H9 (cell line): ENCODE results near the gene CTSE. TPM values are rescaled to one million over a fixed set of nuclear protein-coding genes. Genes with fewer than 3 reads are reported as not detected.
"Not testable (repeated sequence)": the region's sequence is repeated elsewhere in the genome, so short reads cannot be mapped to it uniquely, and the experiment has no call there.

Experiments
- DNase-seq: peaks from one replicate; pipeline ENCODE4 v3.0.0-alpha.2; 2017
- H2AFZ ChIP-seq: one replicate; pipeline ENCODE4 v1.6.1; 2013; ENCODE audit warnings: mild to moderate bottlenecking, low read length, control low read depth, moderate library complexity
- H2AK5ac ChIP-seq: 2 replicates; pipeline ENCODE4 v1.6.1; 2013; ENCODE audit warnings: low read length, control low read depth, mixed read lengths; ENCODE audit not compliant: insufficient read length
- H2BK120ac ChIP-seq: one replicate; pipeline ENCODE4 v1.6.1; 2013; ENCODE audit warnings: low read depth, mild to moderate bottlenecking, low read length, control low read depth, inconsistent platforms; ENCODE audit not compliant: poor library complexity, severe bottlenecking
- H2BK12ac ChIP-seq: 2 replicates; pipeline ENCODE4 v1.6.1; 2013; ENCODE audit warnings: low read length, control low read depth, mixed read lengths, low read depth; ENCODE audit not compliant: insufficient read length
- H2BK15ac ChIP-seq: 2 replicates; pipeline ENCODE4 v1.6.1; 2013; ENCODE audit warnings: low read depth, low read length, control low read depth
- H2BK20ac ChIP-seq: one replicate; pipeline ENCODE4 v1.6.1; 2013; ENCODE audit warnings: low read depth, mild to moderate bottlenecking, low read length, control low read depth, inconsistent platforms; ENCODE audit not compliant: poor library complexity, severe bottlenecking
- H2BK5ac ChIP-seq: 2 replicates; pipeline ENCODE4 v1.6.1; 2013; ENCODE audit warnings: low read length, control low read depth, mixed read lengths; ENCODE audit not compliant: insufficient read length
- H3K14ac ChIP-seq: 2 replicates; pipeline ENCODE4 v1.6.1; 2013; ENCODE audit warnings: low read length, control low read depth; ENCODE audit not compliant: insufficient read depth
- H3K18ac ChIP-seq: 2 replicates; pipeline ENCODE4 v1.6.1; 2013; ENCODE audit warnings: low read depth, mild to moderate bottlenecking, mixed read lengths, low read length, control low read depth; ENCODE audit not compliant: insufficient read length
- H3K23ac ChIP-seq: 2 replicates; pipeline ENCODE4 v1.6.1; 2013; ENCODE audit warnings: low read length, control low read depth, mixed read lengths, low read depth; ENCODE audit not compliant: insufficient read length
- H3K23me2 ChIP-seq: 2 replicates; pipeline ENCODE4 v1.6.1; 2013; ENCODE audit warnings: low read depth, mild to moderate bottlenecking, mixed read lengths, low read length, control low read depth; ENCODE audit not compliant: insufficient read length, poor library complexity, severe bottlenecking
- H3K27ac ChIP-seq: 2 replicates; pipeline ENCODE4 v1.5.1; 2013; ENCODE audit warnings: low read length, control low read depth, mixed read lengths, low read depth; ENCODE audit not compliant: insufficient read length
- H3K27me3 ChIP-seq: 2 replicates; pipeline ENCODE4 v1.6.1; 2013; ENCODE audit warnings: low read length, control low read depth, inconsistent platforms; ENCODE audit not compliant: insufficient read depth
- H3K4ac ChIP-seq: 2 replicates; pipeline ENCODE4 v1.6.1; 2013; ENCODE audit warnings: low read depth, mild to moderate bottlenecking, control low read depth, inconsistent platforms, low read length, moderate library complexity
- H3K4me1 ChIP-seq: 2 replicates; pipeline ENCODE4 v1.6.1; 2013; ENCODE audit warnings: low read length, control low read depth, inconsistent platforms; ENCODE audit not compliant: insufficient read depth
- H3K4me2 ChIP-seq: 2 replicates; pipeline ENCODE4 v1.6.1; 2013; ENCODE audit warnings: low read length, control low read depth, mixed read lengths; ENCODE audit not compliant: insufficient read length, insufficient read depth
- H3K56ac ChIP-seq: 2 replicates; pipeline ENCODE4 v1.6.1; 2013; ENCODE audit warnings: low read depth, mild to moderate bottlenecking, mixed read lengths, low read length, control low read depth; ENCODE audit not compliant: insufficient read length
- H3K79me1 ChIP-seq: 2 replicates; pipeline ENCODE4 v1.6.1; 2013; ENCODE audit warnings: low read depth, mild to moderate bottlenecking, moderate library complexity, low read length, control low read depth, inconsistent platforms; ENCODE audit not compliant: insufficient read depth, poor library complexity, severe bottlenecking
- H3K79me2 ChIP-seq: 2 replicates; pipeline ENCODE4 v1.6.1; 2013; ENCODE audit warnings: low read length, control low read depth, inconsistent platforms; ENCODE audit not compliant: insufficient read depth
- H3K9ac ChIP-seq: 2 replicates; pipeline ENCODE4 v1.6.1; 2013; ENCODE audit warnings: low read length, control low read depth, mixed read lengths; ENCODE audit not compliant: insufficient read length; ENCODE audit errors: extremely low read depth
- H3K9me3 ChIP-seq: one replicate; pipeline ENCODE4 v1.6.1; 2013; ENCODE audit warnings: low read depth, low read length, inconsistent platforms; ENCODE audit not compliant: control insufficient read depth
- H3T11ph ChIP-seq: one replicate; pipeline ENCODE4 v1.6.1; 2013; ENCODE audit warnings: mild to moderate bottlenecking, low read length, control low read depth, inconsistent platforms
- H4K20me1 ChIP-seq: one replicate; pipeline ENCODE4 v1.6.1; 2013; ENCODE audit not compliant: control insufficient read depth, insufficient read length, insufficient read depth
- H4K5ac ChIP-seq: 2 replicates; pipeline ENCODE4 v1.6.1; 2013; ENCODE audit warnings: low read depth, mild to moderate bottlenecking, mixed read lengths, low read length, control low read depth; ENCODE audit not compliant: insufficient read length
- H4K8ac ChIP-seq: replicated peaks from 2 replicates; pipeline ENCODE4 v1.6.1; 2013; ENCODE audit warnings: low read length, control low read depth, mixed read lengths, low read depth; ENCODE audit not compliant: insufficient read length
- H4K91ac ChIP-seq: 2 replicates; pipeline ENCODE4 v1.6.1; 2013; ENCODE audit warnings: low read depth, mild to moderate bottlenecking, moderate library complexity, mixed read lengths, low read length, control low read depth; ENCODE audit not compliant: insufficient read length
- H3K27ac Mint-ChIP-seq, 3 experiments: 2 replicates in 2 of 3; 3 replicates in 1 of 3; pipeline ENCODE4 v1.8.0; 2020 to 2021; ENCODE audit warnings: mixed read lengths in 3 of 3, mild to moderate bottlenecking in 1 of 3, moderate library complexity in 1 of 3
- H3K27me3 Mint-ChIP-seq: 2 replicates; pipeline ENCODE4 v1.8.0; 2021; ENCODE audit warnings: low read depth, mild to moderate bottlenecking, moderate library complexity, mixed read lengths
- H3K36me3 Mint-ChIP-seq, 3 experiments: 2 replicates in 2 of 3; 3 replicates in 1 of 3; pipeline ENCODE4 v1.8.0; 2020 to 2021; ENCODE audit warnings: low read depth in 3 of 3, mixed read lengths in 3 of 3; ENCODE audit not compliant: insufficient read depth in 1 of 3
- H3K4me1 Mint-ChIP-seq, 2 experiments: 2 replicates each; pipeline ENCODE4 v1.8.0; 2020; ENCODE audit warnings: mixed read lengths in 2 of 2
- H3K4me3 Mint-ChIP-seq, 2 experiments: 2 replicates in 1 of 2; 3 replicates in 1 of 2; pipeline ENCODE4 v1.8.0; 2020 to 2021; ENCODE audit warnings: mild to moderate bottlenecking in 2 of 2, mixed read lengths in 2 of 2, moderate library complexity in 1 of 2
- H3K9me3 Mint-ChIP-seq, 2 experiments: 2 replicates in 1 of 2; 3 replicates in 1 of 2; pipeline ENCODE4 v1.8.0; 2020; ENCODE audit warnings: mild to moderate bottlenecking in 2 of 2, mixed read lengths in 2 of 2, moderate library complexity in 1 of 2
- WGBS: extraction: QIAGEN DNeasy Blood & Tissue Kit; methylation state at CpG from one replicate; pipeline ENCODE4 v1.1.7; 2013; ENCODE audit warnings: missing lambda C conversion rate, low lambda C conversion rate, mixed read lengths; ENCODE audit not compliant: insufficient read length; ENCODE audit errors: extremely low coverage; 5-methylcytosine and 5-hydroxymethylcytosine counted together
- total RNA-seq: library from RNA; stranded (reverse); gene quantifications from 2 replicates; pipeline ENCODE4 v1.2.1, GENCODE V29; 2021

CTSE gene
- total RNA-seq, 1 experiment from 2014 or later, result not detected

- not testable (repeated sequence) for H3T11ph ChIP-seq, H4K5ac ChIP-seq, H3K79me1 ChIP-seq, H3K4me3 Mint-ChIP-seq, H3K23ac ChIP-seq, H3K9ac ChIP-seq, H2BK5ac ChIP-seq, H3K4me1 ChIP-seq, H3K27me3 Mint-ChIP-seq, H3K4me1 Mint-ChIP-seq, H2AFZ ChIP-seq, H3K36me3 Mint-ChIP-seq, H4K20me1 ChIP-seq, H2BK15ac ChIP-seq, H3K27me3 ChIP-seq, H3K23me2 ChIP-seq, DNase-seq, H3K79me2 ChIP-seq, H3K27ac Mint-ChIP-seq, H2AK5ac ChIP-seq, H3K9me3 ChIP-seq, H3K4ac ChIP-seq, H2BK12ac ChIP-seq, H4K8ac ChIP-seq, H2BK20ac ChIP-seq, H3K4me2 ChIP-seq, H3K18ac ChIP-seq, H2BK120ac ChIP-seq, H3K56ac ChIP-seq, H3K9me3 Mint-ChIP-seq, H3K14ac ChIP-seq, H4K91ac ChIP-seq, H3K27ac ChIP-seq
- WGBS, result no CpG with 5 or more reads among the region's 8 CpGs
These were observed 28.7 kb upstream of the CTSE start for GRCh38 chr1:206052231-206052865.
